Tibial nerve (tissue), 4 donors: ENCODE data around the gene AK4.

Experiments
- EP300 ChIP-seq, 2 donors: sonication (generic); formaldehyde crosslinking; IDR thresholded peaks; one replicate each; pipeline ENCODE4 v1.6.1; 2017; ENCODE audit warnings: antibody characterized with exemption in 2 of 2, mild to moderate bottlenecking in 1 of 2
- POLR2A ChIP-seq, 2 donors: fragments of 450-650 bp; IDR thresholded peaks; one replicate each; pipeline ENCODE4 v1.6.1; 2017; ENCODE audit warnings: antibody characterized with exemption in 2 of 2, mild to moderate bottlenecking in 2 of 2, moderate library complexity in 2 of 2
- TF ChIP-seq, protein P1 (sequence below), 5 experiments: fragments of 200-600 bp in 3 of 5; fragments of 450-650 bp in 2 of 5; sonication (generic) in 3 of 5; IDR thresholded peaks; one replicate each; pipeline ENCODE4 v1.5.1; 2016 to 2019; ENCODE audit warnings: antibody characterized with exemption in 5 of 5, mild to moderate bottlenecking in 3 of 5, moderate library complexity in 2 of 5

- TF ChIP-seq, protein P1, sequence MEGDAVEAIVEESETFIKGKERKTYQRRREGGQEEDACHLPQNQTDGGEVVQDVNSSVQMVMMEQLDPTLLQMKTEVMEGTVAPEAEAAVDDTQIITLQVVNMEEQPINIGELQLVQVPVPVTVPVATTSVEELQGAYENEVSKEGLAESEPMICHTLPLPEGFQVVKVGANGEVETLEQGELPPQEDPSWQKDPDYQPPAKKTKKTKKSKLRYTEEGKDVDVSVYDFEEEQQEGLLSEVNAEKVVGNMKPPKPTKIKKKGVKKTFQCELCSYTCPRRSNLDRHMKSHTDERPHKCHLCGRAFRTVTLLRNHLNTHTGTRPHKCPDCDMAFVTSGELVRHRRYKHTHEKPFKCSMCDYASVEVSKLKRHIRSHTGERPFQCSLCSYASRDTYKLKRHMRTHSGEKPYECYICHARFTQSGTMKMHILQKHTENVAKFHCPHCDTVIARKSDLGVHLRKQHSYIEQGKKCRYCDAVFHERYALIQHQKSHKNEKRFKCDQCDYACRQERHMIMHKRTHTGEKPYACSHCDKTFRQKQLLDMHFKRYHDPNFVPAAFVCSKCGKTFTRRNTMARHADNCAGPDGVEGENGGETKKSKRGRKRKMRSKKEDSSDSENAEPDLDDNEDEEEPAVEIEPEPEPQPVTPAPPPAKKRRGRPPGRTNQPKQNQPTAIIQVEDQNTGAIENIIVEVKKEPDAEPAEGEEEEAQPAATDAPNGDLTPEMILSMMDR (IDR thresholded peaks at IDR 0.05) = no peak
- TF ChIP-seq POLR2A (IDR thresholded peaks at IDR 0.05) = no peak
- TF ChIP-seq EP300 (IDR thresholded peaks at IDR 0.05) = no peak
Observed at GRCh38 chr1:65104854-65105534, 43.0 kb upstream of the AK4 start.
